Neural cell (in vitro differentiated cells): ENCODE data around the gene SLC66A2. TPM values are rescaled to one million over a fixed set of nuclear protein-coding genes. Genes with fewer than 3 reads are reported as not detected.

ENCODE experiments used
- H2AFZ ChIP-seq: fragments of 200-600, 300-800 bp; sonication (generic), shearing (Covaris generic); 2 replicates; pipeline ENCODE4 v1.6.0; 2014; ENCODE audit warnings: low read depth, mild to moderate bottlenecking, antibody characterized with exemption, low read length, moderate library complexity
- H3F3A ChIP-seq: fragments of 200-600 bp; shearing (Covaris generic); 2 replicates; pipeline ENCODE4 v1.6.1; 2016; ENCODE audit warnings: mild to moderate bottlenecking, moderate library complexity, mixed read lengths, antibody characterized with exemption, low read length; ENCODE audit not compliant: insufficient read depth, poor library complexity, severe bottlenecking
- H3K27ac ChIP-seq: fragments of 200-600, 300-800 bp; sonication (generic), shearing (Covaris generic); 2 replicates; pipeline ENCODE4 v1.5.1; 2014; ENCODE audit warnings: mild to moderate bottlenecking, low read length, moderate library complexity
- H3K27me3 ChIP-seq: fragments of 300-800, 200-600 bp; sonication (generic), shearing (Covaris generic); 2 replicates; pipeline ENCODE4 v1.6.0; 2014; ENCODE audit warnings: mild to moderate bottlenecking, low read depth, low read length, moderate library complexity; ENCODE audit not compliant: insufficient read depth
- H3K36me3 ChIP-seq: fragments of 300-800, 200-600 bp; sonication (generic), shearing (Covaris generic); 2 replicates; pipeline ENCODE4 v1.5.1; 2014; ENCODE audit warnings: mild to moderate bottlenecking, antibody characterized with exemption, low read length, moderate library complexity; ENCODE audit not compliant: insufficient read depth
- H3K4me2 ChIP-seq: fragments of 300-800, 200-600 bp; sonication (generic), shearing (Covaris generic); 2 replicates; pipeline ENCODE4 v1.6.0; 2014; ENCODE audit warnings: mild to moderate bottlenecking, low read length
- H3K4me3 ChIP-seq: fragments of 300-800, 200-600 bp; sonication (generic), shearing (Covaris generic); 2 replicates; pipeline ENCODE4 v1.5.1; 2014; ENCODE audit warnings: mild to moderate bottlenecking, low read length, moderate library complexity
- H3K79me2 ChIP-seq: fragments of 200-600 bp; shearing (Covaris generic); replicated peaks from 2 replicates; pipeline ENCODE4 v1.6.0; 2014; ENCODE audit warnings: mild to moderate bottlenecking, low read length, moderate library complexity; ENCODE audit not compliant: insufficient read depth
- H3K9ac ChIP-seq: fragments of 300-800, 200-600 bp; sonication (generic), shearing (Covaris generic); 2 replicates; pipeline ENCODE4 v1.6.1; 2016; ENCODE audit warnings: mild to moderate bottlenecking, low read length, mixed read lengths
- H3K9me2 ChIP-seq: fragments of 200-600 bp; shearing (Covaris generic); 2 replicates; pipeline ENCODE4 v1.6.1; 2016; ENCODE audit warnings: mild to moderate bottlenecking, low read length, mixed read lengths; ENCODE audit not compliant: insufficient read depth
- H3K9me3 ChIP-seq: fragments of 200-600, 300-800 bp; sonication (generic), shearing (Covaris generic); 2 replicates; pipeline ENCODE4 v1.6.1; 2016; ENCODE audit warnings: mild to moderate bottlenecking, mixed run types, low read length, moderate library complexity, mixed read lengths
- H4K20me1 ChIP-seq: fragments of 200-600 bp; shearing (Covaris generic); 2 replicates; pipeline ENCODE4 v1.6.1; 2016; ENCODE audit warnings: mild to moderate bottlenecking, mixed run types; ENCODE audit not compliant: insufficient read depth
- CTCF ChIP-seq: fragments of 450-650 bp; IDR thresholded peaks from 2 replicates; pipeline ENCODE4 v1.5.1; 2014; ENCODE audit warnings: antibody characterized with exemption, mild to moderate bottlenecking, moderate library complexity; ENCODE audit not compliant: poor library complexity, severe bottlenecking
- EP300 ChIP-seq: fragments of 450-650 bp; conservative IDR thresholded peaks from 2 replicates; pipeline ENCODE4 v1.6.1; 2014; ENCODE audit warnings: antibody characterized with exemption, mild to moderate bottlenecking, moderate library complexity; ENCODE audit not compliant: poor library complexity, severe bottlenecking
- EZH2 ChIP-seq: fragments of 200-600, 300-800 bp; shearing (Covaris generic), sonication (generic); IDR thresholded peaks from 2 replicates; pipeline ENCODE4 v1.6.1; 2014; ENCODE audit warnings: antibody characterized with exemption, low read length, borderline replicate concordance, mild to moderate bottlenecking; ENCODE audit not compliant: insufficient read depth, poor library complexity, severe bottlenecking
- MXI1 ChIP-seq: fragments of 450-650 bp; conservative IDR thresholded peaks from 2 replicates; pipeline ENCODE4 v1.6.1; 2014; ENCODE audit warnings: antibody characterized with exemption, mild to moderate bottlenecking; ENCODE audit not compliant: poor library complexity, severe bottlenecking
- POLR2AphosphoS5 ChIP-seq: IDR thresholded peaks from 2 replicates; pipeline ENCODE4 v1.6.1; 2012
- RAD21 ChIP-seq: fragments of 450-650 bp; conservative IDR thresholded peaks from 2 replicates; pipeline ENCODE4 v1.6.1; 2014; ENCODE audit warnings: antibody characterized with exemption, mild to moderate bottlenecking, moderate library complexity
- REST ChIP-seq: IDR thresholded peaks from 2 replicates; pipeline ENCODE4 v1.6.1; 2012; ENCODE audit warnings: borderline replicate concordance
- SMC3 ChIP-seq: fragments of 450-650 bp; conservative IDR thresholded peaks from 2 replicates; pipeline ENCODE4 v1.6.1; 2014; ENCODE audit warnings: antibody characterized with exemption, mild to moderate bottlenecking, moderate library complexity; ENCODE audit not compliant: poor library complexity
- TAF1 ChIP-seq: IDR thresholded peaks from 2 replicates; pipeline ENCODE4 v1.6.1; 2012; ENCODE audit warnings: low read depth
- polyA plus RNA-seq: library from polyadenylated mRNA; depleted of rRNA; stranded (reverse); fragments of >200 nt; gene quantifications from 2 replicates; pipeline ENCODE4 v1.2.3, GENCODE V29; 2014

Gene SLC66A2
- polyA plus RNA-seq, 1 donor from 2014 or later: 66.7 TPM

- H3K4me2 ChIP-seq: no peak overlapping the region
- no peak overlapping the region for H3K9ac ChIP-seq
- H2AFZ ChIP-seq: no peak overlapping the region
- H3K9me2 ChIP-seq: no peaks in the 10 kb centered on the region
- TF ChIP-seq EZH2 (no peak), MXI1 (no peak), CTCF (no peak), EP300 (no peak), POLR2AphosphoS5 (no peak), TAF1 (no peak), REST (no peak), RAD21 (no peak), SMC3 (no peak)
- no peaks in the 10 kb centered on the region for H3F3A ChIP-seq
- H3K9me3 ChIP-seq: no peaks in the 10 kb centered on the region
- H3K27me3 ChIP-seq: no peaks in the 10 kb centered on the region
- H3K79me2 ChIP-seq: no peaks in the 10 kb centered on the region
- H4K20me1 ChIP-seq: no peaks in the 10 kb centered on the region
- no peak overlapping the region for H3K27ac ChIP-seq
- H3K36me3 ChIP-seq: peaks cover 6% of the 10 kb centered on the region
- H3K4me3 ChIP-seq: no peak overlapping the region
These were observed 46.9 kb downstream of the SLC66A2 start for GRCh38 chr18:79904357-79905147.

GRCh38 chr18:79903787-79904356 lies 47.6 kb downstream of the SLC66A2 start:
- H3K9me2 ChIP-seq: no peaks in the 10 kb centered on the region
- no peak overlapping the region for H3K4me3 ChIP-seq
- TF ChIP-seq SMC3: no peak
- TF ChIP-seq EZH2: no peak
- no peaks in the 10 kb centered on the region for H4K20me1 ChIP-seq
- H3K9ac ChIP-seq: no peak overlapping the region
- no peak overlapping the region for H3K27ac ChIP-seq
- H2AFZ ChIP-seq: no peak overlapping the region
- H3K9me3 ChIP-seq: peaks cover 2% of the 10 kb centered on the region
- H3K36me3 ChIP-seq: peaks cover 6% of the 10 kb centered on the region
- no peaks in the 10 kb centered on the region for H3F3A ChIP-seq
- no peak overlapping the region for H3K4me2 ChIP-seq
- H3K79me2 ChIP-seq: no peaks in the 10 kb centered on the region
- H3K27me3 ChIP-seq: no peaks in the 10 kb centered on the region
